Kidney epithelial cell (primary cell): ENCODE results near the gene RRAS. TPM values are rescaled to one million over a fixed set of nuclear protein-coding genes. Genes with fewer than 3 reads are reported as not detected.

Experiments
- DNase-seq: peaks from one replicate; pipeline ENCODE4 v3.0.0-alpha.2; 2010; ENCODE audit warnings: low read depth
- H3K27me3 ChIP-seq: 2 replicates; pipeline ENCODE4 v1.6.0; 2011; ENCODE audit warnings: low read length; ENCODE audit not compliant: control insufficient read depth, insufficient read depth
- H3K36me3 ChIP-seq: 2 replicates; pipeline ENCODE4 v1.5.1; 2011; ENCODE audit warnings: low read length; ENCODE audit not compliant: control insufficient read depth, insufficient read depth
- H3K4me3 ChIP-seq: 2 replicates; pipeline ENCODE4 v1.5.1; 2011; ENCODE audit warnings: low read depth, mild to moderate bottlenecking, control low read depth, low read length
- total RNA-seq: library from RNA; depleted of rRNA; stranded (reverse); fragments of >200 nt; gene quantifications from 2 replicates; pipeline ENCODE4 v1.2.3, GENCODE V29; 2015
- TF ChIP-seq, protein P1 (sequence below): IDR thresholded peaks from 2 replicates; pipeline ENCODE4 v1.5.1; 2011; ENCODE audit warnings: mild to moderate bottlenecking, moderate library complexity, low read length, control low read depth, inconsistent platforms; ENCODE audit not compliant: insufficient read depth, poor library complexity, severe bottlenecking

The RRAS gene
- total RNA-seq, 1 donor from 2014 or later: 32.8 TPM

- H3K36me3 ChIP-seq: peaks cover 3% of the 10 kb centered on the region
Observed at GRCh38 chr19:49653466-49653806, 13.5 kb upstream of the RRAS start.

DNA sequence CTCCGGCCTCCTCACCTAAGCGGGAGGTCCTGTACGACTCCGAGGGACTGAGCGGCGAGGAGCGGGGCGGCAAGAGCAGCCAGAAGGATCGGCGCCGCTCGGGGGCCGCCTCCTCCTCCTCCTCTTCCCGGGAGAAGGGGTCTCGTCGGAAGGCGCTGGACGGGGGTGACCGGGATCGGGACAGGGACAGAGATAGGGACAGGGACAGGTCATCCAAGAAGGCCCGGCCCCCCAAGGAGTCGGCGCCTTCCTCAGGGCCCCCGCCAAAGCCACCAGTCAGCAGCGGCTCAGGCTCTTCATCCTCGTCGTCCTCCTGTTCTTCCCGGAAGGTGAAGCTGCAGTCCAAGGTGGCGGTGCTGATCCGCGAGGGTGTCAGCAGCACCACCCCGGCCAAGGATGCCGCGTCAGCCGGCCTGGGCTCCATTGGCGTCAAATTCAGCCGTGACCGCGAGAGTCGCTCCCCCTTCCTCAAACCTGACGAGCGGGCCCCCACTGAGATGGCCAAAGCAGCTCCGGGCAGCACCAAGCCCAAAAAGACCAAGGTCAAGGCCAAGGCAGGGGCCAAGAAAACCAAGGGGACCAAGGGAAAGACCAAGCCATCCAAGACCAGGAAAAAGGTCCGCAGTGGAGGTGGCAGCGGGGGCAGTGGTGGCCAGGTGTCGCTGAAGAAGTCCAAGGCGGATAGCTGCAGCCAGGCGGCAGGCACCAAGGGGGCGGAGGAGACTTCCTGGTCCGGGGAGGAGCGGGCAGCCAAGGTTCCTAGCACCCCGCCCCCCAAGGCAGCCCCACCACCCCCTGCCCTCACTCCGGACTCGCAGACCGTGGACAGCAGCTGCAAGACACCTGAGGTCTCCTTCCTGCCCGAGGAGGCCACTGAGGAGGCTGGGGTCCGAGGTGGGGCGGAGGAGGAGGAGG is 12.9 kb upstream of the RRAS start:
- no peaks in the 10 kb centered on the region for H3K27me3 ChIP-seq
- TF ChIP-seq, protein P1, sequence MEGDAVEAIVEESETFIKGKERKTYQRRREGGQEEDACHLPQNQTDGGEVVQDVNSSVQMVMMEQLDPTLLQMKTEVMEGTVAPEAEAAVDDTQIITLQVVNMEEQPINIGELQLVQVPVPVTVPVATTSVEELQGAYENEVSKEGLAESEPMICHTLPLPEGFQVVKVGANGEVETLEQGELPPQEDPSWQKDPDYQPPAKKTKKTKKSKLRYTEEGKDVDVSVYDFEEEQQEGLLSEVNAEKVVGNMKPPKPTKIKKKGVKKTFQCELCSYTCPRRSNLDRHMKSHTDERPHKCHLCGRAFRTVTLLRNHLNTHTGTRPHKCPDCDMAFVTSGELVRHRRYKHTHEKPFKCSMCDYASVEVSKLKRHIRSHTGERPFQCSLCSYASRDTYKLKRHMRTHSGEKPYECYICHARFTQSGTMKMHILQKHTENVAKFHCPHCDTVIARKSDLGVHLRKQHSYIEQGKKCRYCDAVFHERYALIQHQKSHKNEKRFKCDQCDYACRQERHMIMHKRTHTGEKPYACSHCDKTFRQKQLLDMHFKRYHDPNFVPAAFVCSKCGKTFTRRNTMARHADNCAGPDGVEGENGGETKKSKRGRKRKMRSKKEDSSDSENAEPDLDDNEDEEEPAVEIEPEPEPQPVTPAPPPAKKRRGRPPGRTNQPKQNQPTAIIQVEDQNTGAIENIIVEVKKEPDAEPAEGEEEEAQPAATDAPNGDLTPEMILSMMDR: no peak
- H3K36me3 ChIP-seq: peaks cover 1% of the 10 kb centered on the region
- no peak overlapping the region for H3K4me3 ChIP-seq
- DNase-seq: no peak

More at GRCh38 chr19:49653466-49653806, 13.5 kb upstream of the RRAS start:
- Histone ChIP-seq H3K4me3 (no peak overlapping the region), H3K27me3 (no peaks in the 10 kb centered on the region)
- no peak for DNase-seq
- TF ChIP-seq, protein P1: no peak

GRCh38 chr19:49651820-49652550 is 12.0 kb upstream of the RRAS start:
- Histone ChIP-seq H3K4me3 (no peak overlapping the region), H3K36me3 (peaks cover 1% of the 10 kb centered on the region), H3K27me3 (no peaks in the 10 kb centered on the region)
- TF ChIP-seq, protein P1: no peak
- DNase-seq: no peak

GRCh38 chr19:49651029-49651819 is 11.3 kb upstream of the RRAS start:
- Histone ChIP-seq H3K4me3 (no peak overlapping the region), H3K27me3 (no peaks in the 10 kb centered on the region), H3K36me3 (peaks cover 1% of the 10 kb centered on the region)
- TF ChIP-seq, protein P1: no peak
- DNase-seq: no peak

- Histone ChIP-seq H3K36me3 (peaks cover 1% of the 10 kb centered on the region), H3K27me3 (no peaks in the 10 kb centered on the region), H3K4me3 (no peak overlapping the region)
- TF ChIP-seq, protein P1: no peak
- DNase-seq: no peak
Observed at GRCh38 chr19:49646586-49646985, 6.6 kb upstream of the RRAS start.
